ENCODE measurements around the gene PNO1. TPM values are rescaled to one million over a fixed set of nuclear protein-coding genes. Genes with fewer than 3 reads are reported as not detected.

PNO1 gene
- total and polyA plus RNA-seq, 9 of the 15 experiments (the other 6 are each of a cell fraction or from before 2014, with no cell fraction given) = 11.8 to 81.7 (median 41.1) TPM

GRCh38 chr2:68135448-68136320 is 22.0 kb upstream of the PNO1 start (continued):
- TF ChIP-seq RBM14 (IDR thresholded peaks at IDR 0.05; ENCODE audit: borderline replicate concordance, insufficient read depth, low read depth, low read length) (no peak), BACH1 (tag; IDR thresholded peaks at IDR 0.05) (no peak), BHLHE40 (IDR thresholded peaks at IDR 0.05; ENCODE audit: low read length) (0 out of 2 replicates have a peak, but pooled peaks have one; percentile 12), ZBTB12 (CRISPR knock-in tag; IDR thresholded peaks at IDR 0.05) (no peak), NUFIP1 (IDR thresholded peaks at IDR 0.05; ENCODE audit: partially characterized antibody) (no peak), ATF1 (CRISPR knock-in tag; IDR thresholded peaks at IDR 0.05) (no peak), ATF1 (tag; IDR thresholded peaks at IDR 0.05) (peak; percentile 47), HLTF (IDR thresholded peaks at IDR 0.05) (peak; percentile 88), ZBED1 (IDR thresholded peaks at IDR 0.05) (peak; percentile 87; the same call in 1 of the 2 replicates), CCNT2 (IDR thresholded peaks at IDR 0.05; ENCODE audit: borderline replicate concordance, extremely low read depth, insufficient read length, low read depth, low read length) (peak; percentile 89), ZNF133 (CRISPR knock-in tag; IDR thresholded peaks at IDR 0.05) (no peak), POLR2G (IDR thresholded peaks at IDR 0.05; ENCODE audit: low read depth, low read length) (no peak), CBX5 (IDR thresholded peaks at IDR 0.05; ENCODE audit: borderline replicate concordance, low read depth) (no peak), L3MBTL2 (IDR thresholded peaks at IDR 0.05) (peak; percentile 33; the same call in 1 of the 2 replicates), HSF4 (CRISPR knock-in tag; IDR thresholded peaks at IDR 0.05; ENCODE audit: borderline replicate concordance) (no peak), VEZF1 (CRISPR knock-in tag; IDR thresholded peaks at IDR 0.05) (peak; percentile 86), IRF2 (CRISPR knock-in tag; IDR thresholded peaks at IDR 0.05) (no peak), ILF3 (IDR thresholded peaks at IDR 0.05; ENCODE audit: borderline replicate concordance) (peak; percentile 37; the same call in 1 of the 2 replicates), E2F3 (CRISPR knock-in tag; IDR thresholded peaks at IDR 0.05) (no peak), LCOR (CRISPR knock-in tag; IDR thresholded peaks at IDR 0.05) (0 out of 2 replicates have a peak, but pooled peaks have one; percentile 55)
- TF ChIP-seq, protein P1, sequence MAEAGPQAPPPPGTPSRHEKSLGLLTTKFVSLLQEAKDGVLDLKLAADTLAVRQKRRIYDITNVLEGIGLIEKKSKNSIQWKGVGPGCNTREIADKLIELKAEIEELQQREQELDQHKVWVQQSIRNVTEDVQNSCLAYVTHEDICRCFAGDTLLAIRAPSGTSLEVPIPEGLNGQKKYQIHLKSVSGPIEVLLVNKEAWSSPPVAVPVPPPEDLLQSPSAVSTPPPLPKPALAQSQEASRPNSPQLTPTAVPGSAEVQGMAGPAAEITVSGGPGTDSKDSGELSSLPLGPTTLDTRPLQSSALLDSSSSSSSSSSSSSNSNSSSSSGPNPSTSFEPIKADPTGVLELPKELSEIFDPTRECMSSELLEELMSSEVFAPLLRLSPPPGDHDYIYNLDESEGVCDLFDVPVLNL (CRISPR knock-in tag; IDR thresholded peaks at IDR 0.05; ENCODE audit: low read depth) = no peak
- TF ChIP-seq, protein P2, sequence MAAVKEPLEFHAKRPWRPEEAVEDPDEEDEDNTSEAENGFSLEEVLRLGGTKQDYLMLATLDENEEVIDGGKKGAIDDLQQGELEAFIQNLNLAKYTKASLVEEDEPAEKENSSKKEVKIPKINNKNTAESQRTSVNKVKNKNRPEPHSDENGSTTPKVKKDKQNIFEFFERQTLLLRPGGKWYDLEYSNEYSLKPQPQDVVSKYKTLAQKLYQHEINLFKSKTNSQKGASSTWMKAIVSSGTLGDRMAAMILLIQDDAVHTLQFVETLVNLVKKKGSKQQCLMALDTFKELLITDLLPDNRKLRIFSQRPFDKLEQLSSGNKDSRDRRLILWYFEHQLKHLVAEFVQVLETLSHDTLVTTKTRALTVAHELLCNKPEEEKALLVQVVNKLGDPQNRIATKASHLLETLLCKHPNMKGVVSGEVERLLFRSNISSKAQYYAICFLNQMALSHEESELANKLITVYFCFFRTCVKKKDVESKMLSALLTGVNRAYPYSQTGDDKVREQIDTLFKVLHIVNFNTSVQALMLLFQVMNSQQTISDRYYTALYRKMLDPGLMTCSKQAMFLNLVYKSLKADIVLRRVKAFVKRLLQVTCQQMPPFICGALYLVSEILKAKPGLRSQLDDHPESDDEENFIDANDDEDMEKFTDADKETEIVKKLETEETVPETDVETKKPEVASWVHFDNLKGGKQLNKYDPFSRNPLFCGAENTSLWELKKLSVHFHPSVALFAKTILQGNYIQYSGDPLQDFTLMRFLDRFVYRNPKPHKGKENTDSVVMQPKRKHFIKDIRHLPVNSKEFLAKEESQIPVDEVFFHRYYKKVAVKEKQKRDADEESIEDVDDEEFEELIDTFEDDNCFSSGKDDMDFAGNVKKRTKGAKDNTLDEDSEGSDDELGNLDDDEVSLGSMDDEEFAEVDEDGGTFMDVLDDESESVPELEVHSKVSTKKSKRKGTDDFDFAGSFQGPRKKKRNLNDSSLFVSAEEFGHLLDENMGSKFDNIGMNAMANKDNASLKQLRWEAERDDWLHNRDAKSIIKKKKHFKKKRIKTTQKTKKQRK (IDR thresholded peaks at IDR 0.05; ENCODE audit: borderline replicate concordance, low read depth, low read length) = no peak
